GM18508 (cell line): ENCODE results near the gene C10orf67.
A peak's percentile ranks its signal among the peaks of the same experiment; 100 is the strongest.
"Not testable (repeated sequence)": the region's sequence is repeated elsewhere in the genome, so short reads cannot be mapped to it uniquely, and the experiment has no call there.

Experiments
- ATAC-seq: cut with Tn5 transposase; IDR thresholded peaks from one replicate; pipeline ENCODE4 v1.9.1; 2021; ENCODE audit warnings: moderate number of reproducible peaks; ENCODE audit not compliant: insufficient read depth, unreplicated experiment

Gene C10orf67

DNA sequence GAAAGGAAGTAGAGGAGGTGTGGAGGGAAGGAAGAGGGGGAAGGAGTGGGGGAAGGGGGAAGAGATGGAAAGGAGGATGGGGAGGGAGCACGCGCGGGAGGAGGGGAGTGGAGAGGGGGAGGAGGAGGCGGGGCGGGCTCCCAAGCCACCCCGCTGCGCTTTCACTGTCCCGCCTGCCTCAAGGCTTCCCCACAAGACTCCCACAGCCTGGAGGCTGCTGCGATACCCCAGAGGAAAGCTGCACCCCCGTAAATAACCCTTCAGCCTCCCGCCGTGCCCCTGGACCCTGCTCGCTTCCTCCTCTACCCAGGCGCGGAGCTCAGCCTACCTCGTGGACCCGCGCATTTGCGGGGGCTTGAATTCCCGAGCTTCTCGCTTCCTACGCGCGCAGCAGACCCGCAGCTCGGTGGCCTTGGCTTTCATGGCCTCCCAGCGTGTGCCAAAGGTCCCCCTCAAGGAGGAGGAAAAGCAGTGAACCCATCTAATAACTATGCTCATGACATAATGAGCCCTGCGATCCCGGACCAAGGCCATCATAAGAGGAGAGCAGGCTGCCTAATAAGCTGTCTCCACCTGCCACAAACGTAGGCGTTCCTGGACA is at the start of gene C10orf67:
C10orf67 (minus strand) TSS at position 557 of the 601 bp plus-strand sequence; CDS start at position 534, 23 bp downstream.
- no peak for ATAC-seq

DNA sequence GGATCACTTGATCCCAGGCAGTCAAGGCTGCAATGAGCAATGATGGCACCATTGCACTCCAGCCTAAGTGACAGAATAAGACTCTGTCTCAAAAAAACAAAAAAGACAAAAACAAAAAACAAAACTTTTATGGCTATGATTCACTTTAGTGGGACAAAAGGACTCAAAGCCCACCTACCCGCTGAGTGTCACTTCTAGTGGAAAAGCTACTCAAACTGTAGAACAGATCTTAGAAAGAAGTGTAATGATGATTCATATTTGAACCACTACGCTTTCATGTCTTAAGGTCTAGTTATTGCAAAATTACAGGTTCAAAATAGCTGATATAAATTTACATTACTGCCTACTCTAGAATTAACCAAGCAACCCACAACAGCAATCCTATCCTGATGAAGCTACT is 47.2 kb upstream of the C10orf67 start:
- ATAC-seq = no peak

DNA sequence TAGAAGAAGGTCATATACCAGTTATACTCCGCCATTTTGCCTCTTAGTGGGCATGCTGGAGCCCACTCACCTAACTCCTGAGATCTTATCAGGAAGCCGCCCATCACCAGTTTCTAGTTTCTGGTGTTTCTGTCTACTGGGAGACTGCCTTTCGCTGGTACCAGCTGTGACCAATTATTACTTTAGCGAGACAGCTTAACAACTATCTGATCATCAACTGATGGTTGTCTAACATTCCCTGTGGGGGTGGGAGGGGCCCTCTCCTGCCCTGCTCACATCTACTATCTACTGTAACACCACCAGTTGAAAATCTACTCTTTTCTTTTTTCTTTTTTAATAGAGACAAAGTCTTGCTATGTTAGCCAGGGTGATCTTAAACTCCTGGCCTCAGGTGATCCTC is 46.2 kb upstream of the C10orf67 start:
- ATAC-seq = no peak

DNA sequence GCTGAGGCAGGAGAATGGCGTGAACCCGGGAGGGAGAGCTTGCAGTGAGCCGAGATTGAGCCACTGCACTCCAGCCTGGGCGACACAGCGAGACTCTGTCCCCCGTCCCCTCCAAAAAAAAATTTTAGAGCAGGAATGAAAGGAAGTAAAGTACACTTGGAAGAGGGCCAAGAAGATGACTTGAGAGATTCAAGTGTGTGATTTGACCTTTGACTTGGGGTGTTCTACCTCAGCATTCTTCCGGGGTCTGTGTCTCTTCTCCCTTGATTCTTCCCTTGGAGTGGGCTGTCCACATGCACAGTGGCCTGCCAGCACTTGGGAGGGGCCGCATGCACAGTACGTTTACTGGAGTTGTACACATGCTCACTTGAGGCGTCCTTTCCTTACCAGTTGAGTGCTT is 45.8 kb upstream of the C10orf67 start:
- not testable (repeated sequence) for ATAC-seq

DNA sequence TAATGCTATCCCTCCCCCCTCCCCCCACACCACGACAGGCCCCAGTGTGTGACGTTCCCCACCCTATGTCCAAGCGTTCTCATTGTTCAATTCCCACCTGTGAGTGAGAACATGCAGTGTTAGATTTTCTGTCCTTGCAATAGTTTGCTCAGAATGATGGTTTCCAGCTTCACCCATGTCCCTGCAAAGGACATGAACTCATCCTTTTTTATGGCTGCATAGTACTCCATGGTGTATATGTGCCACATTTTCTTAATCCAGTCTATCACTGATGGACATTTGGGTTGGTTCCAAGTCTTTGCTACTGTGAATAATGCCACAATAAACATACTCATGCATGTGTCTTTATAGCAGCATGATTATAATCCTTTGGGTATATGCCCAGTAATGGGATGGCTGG is 42.9 kb upstream of the C10orf67 start:
- ATAC-seq = not testable (repeated sequence)

DNA sequence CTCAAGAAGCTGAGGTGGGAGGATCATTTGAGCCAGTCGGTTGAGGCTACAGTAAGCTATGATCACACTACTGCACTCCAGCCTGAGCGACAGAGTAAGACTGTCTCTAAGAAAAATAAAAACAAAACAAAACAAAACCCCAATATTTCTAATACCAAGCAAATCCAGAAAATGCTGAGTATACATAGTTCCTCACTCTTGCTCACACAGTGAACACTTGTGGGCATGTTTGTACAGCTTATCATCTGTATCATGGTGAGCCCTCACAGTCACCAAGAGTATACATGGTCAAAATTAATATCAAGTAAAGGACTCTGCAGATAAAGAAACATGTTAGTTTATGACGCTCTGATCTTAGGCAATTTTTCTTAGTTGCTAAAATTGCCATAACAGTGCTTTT is 41.5 kb upstream of the C10orf67 start:
- ATAC-seq = no peak

DNA sequence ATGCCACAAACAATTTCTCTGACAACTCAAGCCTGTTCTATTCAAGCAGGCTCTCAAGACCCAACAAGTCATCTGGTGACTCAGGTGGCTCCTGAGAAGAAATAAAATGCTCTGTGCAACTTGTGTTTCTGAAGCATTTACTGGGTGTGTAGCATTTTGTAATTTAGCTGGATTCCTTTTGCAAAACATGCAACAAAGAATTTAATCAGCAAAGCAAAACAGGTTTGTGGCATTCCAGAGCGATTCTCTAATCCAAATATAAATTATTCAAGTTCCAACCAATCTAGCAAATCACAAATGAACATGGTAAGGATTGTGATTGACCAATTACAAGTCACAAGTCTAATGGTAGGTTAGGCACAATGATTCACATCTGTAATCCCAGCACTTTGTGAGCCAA is 39.8 kb upstream of the C10orf67 start:
- no peak for ATAC-seq

DNA sequence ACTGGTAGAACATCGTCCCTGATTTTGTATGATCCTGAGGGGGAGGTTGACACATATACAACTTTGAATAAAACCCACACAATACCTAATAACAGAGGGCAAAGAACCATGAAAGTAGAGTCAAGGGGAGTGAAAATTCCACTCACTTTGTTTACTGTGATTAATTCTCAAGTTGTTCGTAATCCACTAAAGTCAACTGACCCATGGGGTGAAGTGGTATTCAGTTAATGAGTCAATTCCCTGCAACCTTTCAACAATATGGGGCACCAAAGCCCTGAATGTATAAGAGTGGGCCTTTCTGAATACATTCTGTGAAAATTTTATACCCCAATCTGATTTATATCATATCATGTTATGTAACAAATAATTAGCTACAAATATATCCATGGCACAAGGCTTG is 39.0 kb upstream of the C10orf67 start:
- ATAC-seq = no peak

DNA sequence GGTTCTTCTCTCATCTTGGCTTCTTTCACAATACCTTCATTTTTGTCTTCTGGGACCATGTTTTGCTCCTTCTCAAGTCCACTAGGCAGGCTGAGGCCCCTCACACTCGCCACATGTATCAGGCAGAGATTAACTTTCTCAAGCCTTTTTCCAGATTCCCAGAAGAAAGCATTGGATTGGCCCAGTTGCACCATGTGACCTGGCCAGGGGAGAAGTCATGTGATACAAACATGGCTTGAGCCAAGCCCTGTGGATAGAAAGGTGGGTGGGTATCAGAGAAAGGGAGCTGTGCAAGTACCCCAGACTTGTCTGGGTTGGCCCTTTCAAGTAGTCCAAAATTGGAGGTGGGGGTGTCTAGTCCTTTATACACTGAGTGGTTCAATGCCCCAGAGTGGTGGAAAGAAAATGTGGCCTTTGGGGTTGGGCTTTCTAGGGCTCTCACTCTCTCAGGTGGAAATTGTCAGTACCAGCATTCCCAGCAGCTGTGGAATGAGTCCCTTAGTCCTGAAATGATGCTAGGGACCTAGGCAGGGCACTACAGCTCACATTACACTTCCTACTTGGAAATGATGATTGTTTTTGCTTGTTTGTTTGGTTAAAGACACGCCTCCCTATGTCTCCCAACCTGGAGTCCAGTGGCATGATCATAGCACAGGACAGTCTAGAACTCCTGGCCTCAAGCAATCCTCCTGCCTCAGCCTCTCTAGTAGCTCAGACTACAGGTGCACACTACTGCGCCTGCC is 36.9 kb upstream of the C10orf67 start:
- no peak for ATAC-seq

DNA sequence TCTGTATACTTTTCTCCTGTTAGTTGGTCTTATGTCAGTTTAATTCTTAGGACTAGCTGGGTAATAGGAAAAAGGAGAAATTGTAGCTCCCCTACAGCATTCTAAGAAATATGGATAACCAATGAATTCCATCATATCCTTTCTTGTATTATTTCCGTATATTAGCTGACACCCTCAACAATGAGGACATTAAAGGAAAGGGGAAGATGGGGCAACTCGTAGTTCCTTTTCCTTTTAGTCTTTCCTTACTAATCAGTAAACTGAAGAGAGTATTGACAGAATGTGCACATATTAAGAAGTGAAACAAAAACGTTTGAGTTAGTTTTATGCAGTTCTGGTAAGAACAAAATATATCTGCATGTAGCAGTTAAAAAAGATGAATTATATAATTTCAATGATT is 35.1 kb upstream of the C10orf67 start:
- ATAC-seq = no peak

DNA sequence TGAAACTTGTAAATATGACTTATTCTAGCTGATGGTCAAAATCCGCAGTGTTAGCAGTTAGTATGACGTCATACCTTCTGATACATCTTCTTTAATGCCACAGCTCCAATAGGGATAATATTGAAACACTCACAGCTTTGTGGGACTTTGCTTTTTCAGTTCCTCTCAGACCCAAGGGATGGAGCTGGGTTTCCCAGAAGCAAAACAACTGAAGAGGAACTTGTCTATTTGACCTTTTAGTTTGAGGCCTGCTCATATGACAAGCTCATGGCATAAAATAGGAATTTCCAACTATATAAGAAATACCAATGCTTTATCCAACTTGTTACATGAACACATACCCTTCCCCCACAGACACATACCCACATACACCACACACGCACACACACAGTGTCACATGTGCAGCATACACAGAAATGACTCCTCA is 31.6 kb upstream of the C10orf67 start:
- ATAC-seq = no peak

DNA sequence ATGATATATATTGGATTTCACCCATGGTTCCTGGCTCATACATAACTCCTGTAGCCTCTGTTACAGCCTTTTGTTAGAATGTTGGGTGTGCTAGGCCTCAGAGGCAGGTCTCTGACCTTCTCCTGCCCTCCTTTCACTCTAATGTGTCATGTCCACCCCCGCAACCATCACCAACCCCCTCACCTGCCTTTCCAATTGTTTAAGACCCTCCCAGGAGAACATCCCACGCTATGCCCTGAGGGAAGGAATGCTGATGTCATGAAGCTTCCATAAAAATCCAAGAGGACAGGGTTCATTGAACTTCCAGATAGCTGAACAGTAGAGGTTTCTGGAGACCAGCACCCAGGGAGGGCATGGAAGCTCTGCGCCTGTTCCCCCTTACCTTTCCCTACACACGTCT is 30.8 kb upstream of the C10orf67 start:
- no peak for ATAC-seq

DNA sequence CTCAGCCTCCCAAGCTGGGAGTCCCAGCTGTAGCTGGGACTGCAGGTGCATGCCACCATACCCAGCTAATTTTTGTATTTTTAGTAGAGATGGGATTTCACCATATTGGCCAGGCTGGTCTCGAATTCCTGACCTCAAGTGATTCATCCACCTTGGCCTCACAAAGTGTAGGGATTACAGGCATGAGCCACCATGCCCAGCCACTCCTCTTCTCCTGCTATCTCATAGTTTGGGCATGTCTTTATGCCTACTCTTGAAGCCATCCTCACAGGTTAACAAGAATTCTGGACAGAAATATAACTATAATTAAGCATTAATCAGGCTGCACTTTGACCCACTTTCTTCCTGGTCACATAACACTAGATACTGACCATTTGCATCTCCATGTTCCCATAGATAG is 28.6 kb upstream of the C10orf67 start:
- ATAC-seq = no peak

DNA sequence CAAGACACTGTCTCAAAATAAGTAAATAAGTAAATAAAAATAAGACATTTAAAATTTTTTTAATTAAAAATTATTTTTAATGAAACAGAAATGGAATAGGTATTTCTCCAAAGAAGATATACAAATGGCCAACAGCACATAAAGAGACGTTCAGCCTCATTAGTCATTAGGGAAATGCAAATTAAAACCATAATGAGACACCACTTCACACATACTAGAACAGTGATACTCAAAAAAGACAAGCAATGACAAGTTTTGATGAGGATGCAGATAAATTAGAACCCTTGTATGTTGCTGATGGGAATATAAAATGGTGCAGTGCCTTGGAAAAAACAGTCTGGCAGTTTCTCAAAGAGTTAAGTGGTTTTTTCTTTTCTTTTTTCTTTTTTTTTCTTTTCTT is 26.5 kb upstream of the C10orf67 start:
- no peak for ATAC-seq

DNA sequence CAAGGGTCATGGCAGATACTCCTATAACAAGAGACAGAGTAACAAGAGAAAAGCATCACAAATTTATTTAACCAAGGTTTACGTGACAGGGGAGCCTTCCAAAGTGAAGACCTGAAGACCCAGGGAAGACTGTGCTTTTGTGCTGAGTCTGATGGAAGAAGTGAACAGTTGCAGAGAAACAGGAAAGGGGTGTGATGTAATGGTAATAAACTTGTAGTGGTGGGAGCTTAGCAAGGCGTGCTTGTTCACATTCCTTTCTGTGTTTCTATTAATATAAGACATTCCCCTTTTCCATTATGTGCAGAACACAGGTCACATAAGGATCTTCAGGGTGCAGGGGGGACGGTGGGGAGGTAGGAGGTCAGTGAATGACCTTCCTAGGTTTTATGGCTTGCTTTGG is 25.5 kb upstream of the C10orf67 start:
- no peak for ATAC-seq

DNA sequence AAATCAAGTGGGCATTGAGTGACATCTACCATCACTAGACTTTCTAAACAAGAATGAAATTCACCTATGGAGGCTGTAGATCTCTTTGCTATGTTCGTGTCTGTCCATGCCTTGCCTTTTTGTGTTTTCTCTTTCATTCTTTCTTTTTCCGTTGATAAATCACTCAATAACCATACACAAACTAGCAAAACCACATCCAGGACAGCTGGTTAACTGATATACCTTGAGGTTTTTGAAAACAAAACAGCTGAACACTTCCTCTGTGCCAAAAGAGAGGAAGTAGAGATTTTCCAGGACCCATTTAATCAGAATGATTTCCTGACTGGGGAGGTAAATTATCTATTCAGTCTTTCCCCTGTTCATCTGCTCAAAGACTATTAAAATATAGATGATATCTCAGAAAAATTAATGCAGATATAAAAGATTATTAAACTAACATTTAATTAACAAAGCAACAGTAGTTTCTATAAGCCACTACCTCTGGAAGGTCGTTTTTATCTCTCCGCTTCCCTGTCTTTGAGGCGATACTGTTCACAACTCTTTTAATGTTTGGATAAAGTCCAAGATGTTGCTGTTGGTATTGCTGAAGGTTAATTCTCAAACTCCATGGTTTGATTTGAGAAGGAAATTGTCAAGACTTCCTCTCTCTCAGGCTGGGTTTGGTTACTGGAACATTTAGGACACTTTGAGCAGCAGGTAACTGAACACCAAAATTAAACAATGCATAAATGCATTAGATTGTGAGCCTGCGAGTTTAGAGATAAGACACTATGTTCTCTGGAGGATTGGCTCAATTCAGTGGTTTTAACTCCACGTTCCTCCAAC is 24.4 kb upstream of the C10orf67 start:
- ATAC-seq = peak; percentile 76

DNA sequence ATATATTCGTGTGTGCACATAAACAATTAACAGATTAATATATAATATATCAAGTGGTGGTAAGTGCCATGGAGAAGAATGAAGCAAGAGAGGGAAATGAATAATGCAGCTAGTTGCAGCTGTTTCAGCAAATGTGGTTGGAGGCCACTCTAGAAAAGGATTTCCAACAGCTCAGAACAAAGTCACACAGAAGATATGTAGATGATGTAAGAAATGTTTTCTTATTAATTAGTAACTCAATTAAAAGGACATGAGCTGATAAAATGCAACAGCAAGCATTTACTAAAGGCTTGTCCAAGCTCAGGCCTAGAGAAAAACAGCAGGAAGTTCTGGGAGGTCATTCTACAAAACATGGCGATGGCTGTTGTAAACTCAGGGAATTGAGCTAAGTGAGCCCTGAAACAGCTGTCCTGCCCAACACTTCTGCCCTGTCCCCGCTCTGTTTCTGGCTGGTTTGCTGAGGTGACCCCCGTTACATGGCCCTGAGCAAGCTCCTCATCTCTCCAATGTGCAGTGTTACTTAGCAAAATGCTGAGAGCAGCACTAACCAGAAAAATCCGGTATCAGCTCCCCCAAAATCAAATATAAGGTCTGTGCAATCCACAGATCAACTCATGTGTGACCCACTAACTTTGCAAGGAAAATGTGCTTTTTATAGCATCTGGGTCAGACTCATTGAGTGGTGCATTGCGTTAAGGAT is 23.4 kb upstream of the C10orf67 start:
- ATAC-seq = no peak

DNA sequence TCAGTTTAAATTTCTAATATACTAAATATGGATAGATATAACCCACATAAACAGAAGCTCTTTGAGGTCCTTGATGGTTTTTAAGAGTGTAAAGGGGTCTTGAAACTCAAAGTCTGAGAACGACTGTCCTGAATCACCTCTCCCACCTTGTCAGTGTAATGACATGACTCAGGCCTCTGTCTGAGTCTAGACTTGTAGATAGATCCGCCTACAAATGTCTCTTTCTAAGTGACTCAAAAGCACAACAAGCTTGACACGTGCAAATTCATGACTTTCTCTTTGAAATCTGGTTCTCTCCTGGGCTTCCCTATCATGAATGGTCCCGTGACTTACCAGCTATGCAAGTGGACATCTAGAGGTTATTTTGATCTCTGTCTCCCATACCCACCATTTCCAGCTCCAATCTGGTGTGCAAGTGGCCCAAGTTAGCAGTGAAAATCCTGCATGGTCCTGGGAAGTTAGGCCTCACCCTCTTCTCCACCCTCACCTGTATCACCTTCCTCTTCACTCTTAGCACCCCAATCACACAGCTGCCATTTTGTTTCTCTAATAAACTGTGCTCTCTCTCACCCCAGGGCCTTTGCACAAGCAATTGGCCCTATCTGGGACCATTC is 20.9 kb upstream of the C10orf67 start:
- peak; percentile 20 for ATAC-seq

DNA sequence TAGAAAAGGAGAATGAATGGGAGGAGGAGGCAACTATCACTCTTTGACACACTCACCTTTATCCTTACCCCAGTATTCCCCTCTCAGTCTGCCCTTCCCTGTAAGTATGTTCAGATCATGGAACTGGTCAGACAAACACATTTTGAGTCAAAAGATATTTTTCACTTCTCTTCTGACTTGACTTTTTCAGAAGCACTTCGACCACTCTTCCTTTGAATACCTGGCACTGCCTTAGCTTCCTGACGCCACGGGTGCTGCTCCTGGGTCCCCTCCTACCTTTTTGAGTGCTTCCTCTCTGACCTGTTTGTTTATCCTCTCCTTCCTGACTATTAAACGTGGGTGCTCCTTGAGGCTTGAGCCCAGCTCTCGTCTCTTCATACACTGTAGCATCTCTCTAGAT is 19.8 kb upstream of the C10orf67 start:
- no peak for ATAC-seq

DNA sequence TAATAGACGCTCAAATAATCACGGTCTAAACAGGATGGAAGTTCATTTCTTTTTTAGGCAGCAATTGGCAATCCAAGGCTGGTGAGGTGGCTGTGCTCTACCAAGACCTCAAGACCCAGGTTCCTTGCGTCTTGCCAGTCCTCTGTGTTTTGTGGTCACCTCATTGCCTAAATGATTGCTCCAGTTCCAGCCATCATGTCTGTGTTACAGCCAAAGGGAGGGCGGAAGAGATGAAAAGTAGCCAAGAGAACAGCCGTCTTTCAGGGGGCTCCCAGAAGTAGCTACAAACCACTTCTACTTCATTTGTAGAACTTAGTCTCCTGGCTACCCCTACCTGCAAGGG is 19.2 kb upstream of the C10orf67 start:
- no peak for ATAC-seq
